H1 (cell line): Measurements from ENCODE around the gene SLC19A1.

Source experiments
- CHD1 ChIP-seq: IDR thresholded peaks from 2 replicates; pipeline ENCODE4 v1.6.1; 2012; ENCODE audit warnings: low read depth, low read length, improper control_type of control experiment
- CTBP2 ChIP-seq: IDR thresholded peaks from 2 replicates; pipeline ENCODE4 v1.7.0; 2011; ENCODE audit warnings: borderline replicate concordance, mild to moderate bottlenecking, moderate library complexity, mixed read lengths, low read length; ENCODE audit not compliant: insufficient read depth, insufficient read length
- CTCF ChIP-seq, 3 experiments: IDR thresholded peaks; 1 replicate in 2 of 3; 2 replicates in 1 of 3; pipeline versions ENCODE4 v1.5.1 to v1.6.1; 2011; ENCODE audit warnings: low read length in 3 of 3, mild to moderate bottlenecking in 3 of 3, inconsistent platforms in 2 of 3, low read depth in 1 of 3, moderate library complexity in 1 of 3; ENCODE audit not compliant: insufficient read depth in 1 of 3; ENCODE audit errors: control extremely low read depth in 1 of 3
- EP300 ChIP-seq, 2 experiments: IDR thresholded peaks; 1 replicate in 1 of 2; 2 replicates in 1 of 2; pipeline ENCODE4 v1.6.1; 2011 to 2012; ENCODE audit warnings: low read depth in 2 of 2, low read length in 2 of 2, mild to moderate bottlenecking in 2 of 2, borderline replicate concordance in 1 of 2, inconsistent platforms in 1 of 2, moderate library complexity in 1 of 2
- EZH2 ChIP-seq: fragments of 200-600 bp; sonication (generic); IDR thresholded peaks from 2 replicates; pipeline ENCODE4 v1.7.1; 2012; ENCODE audit warnings: low read depth, mild to moderate bottlenecking, moderate library complexity, low read length, inconsistent platforms; ENCODE audit not compliant: severe bottlenecking
- HDAC2 ChIP-seq, 2 experiments: fragments of 300-600 bp in 1 of 2; sonication (generic) in 1 of 2; IDR thresholded peaks; 2 replicates each; pipeline ENCODE4 v1.6.1; 2011 to 2012; ENCODE audit warnings: low read depth in 2 of 2, low read length in 2 of 2, mild to moderate bottlenecking in 2 of 2, moderate library complexity in 2 of 2, borderline replicate concordance in 1 of 2, inconsistent platforms in 1 of 2
- MAFK ChIP-seq: IDR thresholded peaks from 2 replicates; pipeline ENCODE4 v1.6.1; 2012; ENCODE audit warnings: low read depth, mild to moderate bottlenecking, improper control_type of control experiment, low read length
- RFX5 ChIP-seq: IDR thresholded peaks from 2 replicates; pipeline ENCODE4 v1.6.1; 2011; ENCODE audit warnings: low read depth, low read length, improper control_type of control experiment, borderline replicate concordance

- no peak for TF ChIP-seq EP300 (IDR thresholded peaks at IDR 0.05; ENCODE audit: borderline replicate concordance in 1 of 2, low read depth in 2 of 2, low read length in 2 of 2)
- TF ChIP-seq MAFK = no peak
- no peak for TF ChIP-seq CTCF (IDR thresholded peaks at IDR 0.05; ENCODE audit: control extremely low read depth in 1 of 3, insufficient read depth in 1 of 3, low read depth in 1 of 3, low read length in 3 of 3)
- TF ChIP-seq EZH2 = no peak
- no peak for TF ChIP-seq CHD1
- TF ChIP-seq RFX5 = no peak
- TF ChIP-seq HDAC2 (IDR thresholded peaks at IDR 0.05; ENCODE audit: borderline replicate concordance in 1 of 2, low read depth in 2 of 2, low read length in 2 of 2) = no peak
- TF ChIP-seq CTBP2 = no peak
Observed at GRCh38 chr21:45493401-45494001, 48.7 kb downstream of the SLC19A1 start.
